ENCODE results near the gene RNF224. TPM values are rescaled to one million over a fixed set of nuclear protein-coding genes. Genes with fewer than 3 reads are reported as not detected.

RNF224 gene
- total and polyA plus RNA-seq, 2 of the 13 experiments (the other 11 are each of a cell fraction or from before 2014, with no cell fraction given) = 0.09 TPM; not detected in 1

- Histone ChIP-seq H4K20me1 (ENCODE audit: insufficient read depth, low read length) (peaks cover 27% of the 10 kb centered on the region), H3K4me1 (ENCODE audit: insufficient read depth, low read length) (peaks cover 64% of the 10 kb centered on the region), H3K4me2 (ENCODE audit: low read depth, low read length) (peak overlapping the region; percentile 40), H3K36me3 (replicated peaks in 1 of 2; ENCODE audit: control insufficient read depth in 1 of 2, insufficient read depth in 2 of 2, low read length in 2 of 2) (peaks cover 4 to 19% of the 10 kb centered on the region in 2 experiments; a peak in 4 of 5 replicates), H3K4me3 (replicated peaks in 1 of 3; ENCODE audit: insufficient read depth in 1 of 3, low read depth in 2 of 3, low read length in 3 of 3) (no peak overlapping the region), H3K27ac (ENCODE audit: extremely low read length, insufficient read depth, low read length) (no peak overlapping the region), H3K9me3 (ENCODE audit: low read length) (no peaks in the 10 kb centered on the region), H3K9ac (ENCODE audit: insufficient read depth, low read depth, low read length) (no peak overlapping the region), H3K79me2 (ENCODE audit: insufficient read depth, low read length) (peaks cover 25% of the 10 kb centered on the region), H3K27me3 (ENCODE audit: control insufficient read depth in 1 of 2, insufficient read depth in 2 of 2, low read length in 2 of 2) (peaks cover 2 to 9% of the 10 kb centered on the region in 2 experiments; a peak in 2 of 5 replicates), H2AFZ (ENCODE audit: low read length) (no peak overlapping the region)
- DNase-seq (ENCODE audit: low spot score) = no peak
- CTCF ChIA-PET (ENCODE audit: low intra/inter-chr PET ratio, low total read pairs) = no interaction called here
- BruUV-seq (replicated peaks) = no TSS peak
- FAIRE-seq = no peak
- 74% methylated on average over 15 of the region's 36 CpGs for WGBS (ENCODE audit: low lambda C conversion rate)
- ATAC-seq = peak; percentile 4
- POLR2A ChIA-PET = interaction anchor here (1.2 to 7.7 kb wide), 3 partner anchors 11 to 56 kb away, joined by 5 to 317 read pairs (median 5); partner anchors contain the start of genes ANAPC2, NELFB, SSNA1 and STPG3
- intact Hi-C loops (cut with micrococcal nuclease; ENCODE audit: unreplicated experiment) = no loop called here
- in situ Hi-C loops (cut with HindIII; ENCODE audit: extremely low pct_ligation_motif_present, low pct_unique_long_range_greater_than_20kb) = no loop called here
- TF ChIP-seq HNRNPL (IDR thresholded peaks at IDR 0.05; ENCODE audit: low read depth, low read length) = peak; percentile 74
- no peak for TF ChIP-seq ZNF335 (CRISPR knock-in tag; IDR thresholded peaks at IDR 0.05)
- TF ChIP-seq ZFX (CRISPR knock-in tag; IDR thresholded peaks at IDR 0.05; ENCODE audit: low read depth) = peak; percentile 25; the same call in 1 of the 2 replicates
- TF ChIP-seq ZNF512 (CRISPR knock-in tag; IDR thresholded peaks at IDR 0.05) = no peak
- no peak for TF ChIP-seq SMC3 (IDR thresholded peaks at IDR 0.05; ENCODE audit: low read length)
- 0 out of 2 replicates have a peak, but pooled peaks have one; percentile 19 for TF ChIP-seq SRY (CRISPR knock-in tag; IDR thresholded peaks at IDR 0.05)
- no peak for TF ChIP-seq RCOR2 (CRISPR knock-in tag; IDR thresholded peaks at IDR 0.05)
- TF ChIP-seq POLR2G (IDR thresholded peaks at IDR 0.05; ENCODE audit: low read depth, low read length) = peak; percentile 29
- no peak for TF ChIP-seq LCORL (IDR thresholded peaks at IDR 0.05)
- TF ChIP-seq LCORL (CRISPR knock-in tag; IDR thresholded peaks at IDR 0.05) = no peak
- no peak for TF ChIP-seq BRCA1 (CRISPR knock-in tag; IDR thresholded peaks at IDR 0.05)
- no peak for TF ChIP-seq ZNF136 (CRISPR knock-in tag; IDR thresholded peaks at IDR 0.05; ENCODE audit: low read depth)
- no peak for TF ChIP-seq ZNF878 (CRISPR knock-in tag; IDR thresholded peaks at IDR 0.05)
- no peak for TF ChIP-seq ZNF609 (CRISPR knock-in tag; IDR thresholded peaks at IDR 0.05; ENCODE audit: borderline replicate concordance)
- no peak for TF ChIP-seq PREB (CRISPR knock-in tag; IDR thresholded peaks at IDR 0.05)
- TF ChIP-seq AGO1 (IDR thresholded peaks at IDR 0.05; ENCODE audit: low read depth, low read length, poor library complexity, severe bottlenecking) = peak; percentile 92
These were observed 17.5 kb downstream of the RNF224 start for GRCh38 chr9:137244486-137245449.
